Activated CD8-positive, alpha-beta T cell treated with anti-CD3 and anti-CD28 coated beads for 36 hours (primary cell): ENCODE data around the gene MYLK4. TPM values are rescaled to one million over a fixed set of nuclear protein-coding genes. Genes with fewer than 3 reads are reported as not detected.

ENCODE experiments used
- ATAC-seq: fragments of 200-7000 bp; cut with Tn5 transposase; one replicate; pipeline ENCODE4 v1.10.0; 2021; ENCODE audit warnings: mild to moderate bottlenecking, moderate library complexity
- CTCF ChIA-PET: fragments of 350-600 bp; sonication (Branson Sonifier 250); formaldehyde crosslinking; loops from one replicate; lab custom pipeline; 2021; ENCODE audit warnings: antibody characterized with exemption; lab: Charles Lee
- POLR2A ChIA-PET: fragments of 350-600 bp; sonication (Branson Sonifier 250); formaldehyde crosslinking; loops from one replicate; lab custom pipeline; 2021; ENCODE audit warnings: antibody characterized with exemption; lab: Charles Lee
- DNase-seq: peaks from one replicate; pipeline ENCODE4 v3.0.0-alpha.2; 2020
- H3K27ac Mint-ChIP-seq: one replicate; pipeline ENCODE4 v1.8.0; 2021; ENCODE audit warnings: mild to moderate bottlenecking, mixed read lengths
- H3K27me3 Mint-ChIP-seq: one replicate; pipeline ENCODE4 v1.8.0; 2021; ENCODE audit warnings: mixed read lengths
- H3K36me3 Mint-ChIP-seq: one replicate; pipeline ENCODE4 v1.8.0; 2021; ENCODE audit warnings: low read depth, mixed read lengths
- H3K4me1 Mint-ChIP-seq: one replicate; pipeline ENCODE4 v1.8.0; 2021; ENCODE audit warnings: low read depth, mixed read lengths
- H3K4me3 Mint-ChIP-seq: one replicate; pipeline ENCODE4 v1.8.0; 2021; ENCODE audit warnings: mild to moderate bottlenecking, moderate library complexity, mixed read lengths
- H3K9me3 Mint-ChIP-seq: one replicate; pipeline ENCODE4 v1.8.0; 2021; ENCODE audit warnings: mixed read lengths
- intact Hi-C: fragments of 100-400 bp; cut with micrococcal nuclease; formaldehyde crosslinking; loops from one replicate; pipeline ENCODE4 v1.10.0; 2022
- total RNA-seq, 2 experiments: library from RNA; stranded (reverse); gene quantifications; one replicate each; pipeline ENCODE4 v1.2.3, GENCODE V29; 2021
- TF ChIP-seq, protein P1 (sequence below): fragments of 200-600 bp; IDR thresholded peaks from one replicate; pipeline ENCODE4 v1.8.0; 2022; ENCODE audit warnings: antibody characterized with exemption, mild to moderate bottlenecking

Gene MYLK4
- total RNA-seq, 2 experiments from 2014 or later, result 0.09 to 0.11 TPM

GRCh38 chr6:2659882-2660281 is 90.8 kb downstream of the MYLK4 start:
- Mint-ChIP-seq H3K27ac (no peak overlapping the region), H3K27me3 (no peaks in the 10 kb centered on the region), H3K4me1 (peaks cover 11% of the 10 kb centered on the region), H3K9me3 (peaks cover 4% of the 10 kb centered on the region), H3K36me3 (no peaks in the 10 kb centered on the region), H3K4me3 (no peak overlapping the region)
- TF ChIP-seq, protein P1, sequence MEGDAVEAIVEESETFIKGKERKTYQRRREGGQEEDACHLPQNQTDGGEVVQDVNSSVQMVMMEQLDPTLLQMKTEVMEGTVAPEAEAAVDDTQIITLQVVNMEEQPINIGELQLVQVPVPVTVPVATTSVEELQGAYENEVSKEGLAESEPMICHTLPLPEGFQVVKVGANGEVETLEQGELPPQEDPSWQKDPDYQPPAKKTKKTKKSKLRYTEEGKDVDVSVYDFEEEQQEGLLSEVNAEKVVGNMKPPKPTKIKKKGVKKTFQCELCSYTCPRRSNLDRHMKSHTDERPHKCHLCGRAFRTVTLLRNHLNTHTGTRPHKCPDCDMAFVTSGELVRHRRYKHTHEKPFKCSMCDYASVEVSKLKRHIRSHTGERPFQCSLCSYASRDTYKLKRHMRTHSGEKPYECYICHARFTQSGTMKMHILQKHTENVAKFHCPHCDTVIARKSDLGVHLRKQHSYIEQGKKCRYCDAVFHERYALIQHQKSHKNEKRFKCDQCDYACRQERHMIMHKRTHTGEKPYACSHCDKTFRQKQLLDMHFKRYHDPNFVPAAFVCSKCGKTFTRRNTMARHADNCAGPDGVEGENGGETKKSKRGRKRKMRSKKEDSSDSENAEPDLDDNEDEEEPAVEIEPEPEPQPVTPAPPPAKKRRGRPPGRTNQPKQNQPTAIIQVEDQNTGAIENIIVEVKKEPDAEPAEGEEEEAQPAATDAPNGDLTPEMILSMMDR, result no peak
- no peak for ATAC-seq
- ChIA-PET CTCF (interaction anchor here (1.2 to 1.5 kb wide), 2 partner anchors 25 to 91 kb away, joined by 3 to 6 read pairs; partner anchors contain the start of gene MYLK4), POLR2A (no interaction called here)
- intact Hi-C loops, result no loop called here
- no peak for DNase-seq

- CTCF ChIA-PET, result interaction anchor here (1.2 kb wide), 1 partner anchor 91 kb away, joined by 3 read pairs; the partner anchor contains the start of gene MYLK4
- H3K36me3 Mint-ChIP-seq, result no peaks in the 10 kb centered on the region
- H3K9me3 Mint-ChIP-seq, result peaks cover 4% of the 10 kb centered on the region
- H3K4me3 Mint-ChIP-seq, result no peak overlapping the region
- peaks cover 11% of the 10 kb centered on the region for H3K4me1 Mint-ChIP-seq
- DNase-seq (no peak), ATAC-seq (no peak)
- H3K27ac Mint-ChIP-seq, result no peak overlapping the region
- TF ChIP-seq, protein P1, result no peak
- POLR2A ChIA-PET, result no interaction called here
- intact Hi-C loops, result no loop called here
- H3K27me3 Mint-ChIP-seq, result no peaks in the 10 kb centered on the region
These were observed 91.3 kb downstream of the MYLK4 start for GRCh38 chr6:2659381-2659780.

- H3K36me3 Mint-ChIP-seq, result no peaks in the 10 kb centered on the region
- H3K9me3 Mint-ChIP-seq, result peaks cover 4% of the 10 kb centered on the region
- no peaks in the 10 kb centered on the region for H3K27me3 Mint-ChIP-seq
- intact Hi-C loops, result no loop called here
- no peak overlapping the region for H3K27ac Mint-ChIP-seq
- TF ChIP-seq, protein P1, result no peak
- DNase-seq (peak; percentile 10), ATAC-seq (peak; percentile 17)
- H3K4me3 Mint-ChIP-seq, result no peak overlapping the region
- ChIA-PET POLR2A (no interaction called here), CTCF (interaction anchor here (1.2 kb wide), 1 partner anchor 92 kb away, joined by 3 read pairs; the partner anchor contains the start of gene MYLK4)
- H3K4me1 Mint-ChIP-seq, result peaks cover 11% of the 10 kb centered on the region
These were observed 91.9 kb downstream of the MYLK4 start for GRCh38 chr6:2658788-2659187.

- intact Hi-C loops, result no loop called here
- Mint-ChIP-seq H3K27me3 (peaks cover 7% of the 10 kb centered on the region), H3K4me3 (no peak overlapping the region), H3K4me1 (peaks cover 6% of the 10 kb centered on the region), H3K36me3 (no peaks in the 10 kb centered on the region), H3K9me3 (no peaks in the 10 kb centered on the region), H3K27ac (no peak overlapping the region)
- POLR2A ChIA-PET, result no interaction called here
- DNase-seq, result no peak
- CTCF ChIA-PET, result no interaction called here
- TF ChIP-seq, protein P1, result no peak
- no peak for ATAC-seq
These were observed 94.2 kb downstream of the MYLK4 start for GRCh38 chr6:2656460-2657079.

DNA sequence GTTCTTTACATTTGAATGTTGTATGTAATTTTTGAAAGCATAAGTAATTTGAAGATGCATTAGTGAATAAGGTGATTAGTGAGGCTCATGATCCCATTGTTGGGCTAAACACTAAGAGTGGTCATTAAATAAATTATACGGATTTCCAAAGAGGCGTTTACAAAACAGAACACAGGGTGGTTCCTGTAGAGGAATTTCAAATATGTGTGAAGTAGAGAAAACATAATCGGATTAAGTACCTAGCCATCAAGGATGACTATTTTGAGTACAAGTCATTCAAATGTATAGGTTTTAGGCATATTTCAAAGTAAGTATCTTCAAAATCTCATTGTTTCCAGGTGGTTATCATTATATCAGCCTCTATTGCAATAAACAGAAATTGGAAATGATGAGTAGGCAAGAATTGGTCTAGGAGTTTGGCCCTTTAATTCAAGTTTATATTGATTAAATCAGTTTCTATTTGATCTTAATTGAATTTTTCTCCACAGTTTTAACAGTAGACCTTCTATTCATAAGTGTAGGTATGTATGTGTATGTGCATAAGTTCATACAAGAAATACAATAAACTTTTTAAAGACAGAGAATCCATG is 94.8 kb downstream of the MYLK4 start:
- H3K4me3 Mint-ChIP-seq, result no peak overlapping the region
- CTCF ChIA-PET, result no interaction called here
- peaks cover 6% of the 10 kb centered on the region for H3K4me1 Mint-ChIP-seq
- ATAC-seq (no peak), DNase-seq (no peak)
- H3K9me3 Mint-ChIP-seq, result no peaks in the 10 kb centered on the region
- POLR2A ChIA-PET, result no interaction called here
- no peak overlapping the region for H3K27ac Mint-ChIP-seq
- peaks cover 7% of the 10 kb centered on the region for H3K27me3 Mint-ChIP-seq
- intact Hi-C loops, result no loop called here
- TF ChIP-seq, protein P1, result no peak
- H3K36me3 Mint-ChIP-seq, result no peaks in the 10 kb centered on the region
